HCT116 (cell line): Measurements from ENCODE around the gene ULBP1. TPM values are rescaled to one million over a fixed set of nuclear protein-coding genes. Genes with fewer than 3 reads are reported as not detected.

Experiments used
- ATAC-seq: fragments of 200-7000 bp; cut with Tn5 transposase; 2 replicates; pipeline ENCODE4 v1.9.1; 2020; ENCODE audit warnings: mild to moderate bottlenecking, moderate library complexity
- BruUV-seq: library from RNA; stranded (reverse); fragments of 400-500 nt; replicated peaks from 2 replicates; lab custom pipeline; 2021; lab: Mats Ljungman, UMichigan
- CTCF ChIA-PET: fragments of 300-600 bp; sonication (Branson Sonifier 250); formaldehyde crosslinking; loops from one replicate; lab custom pipeline; 2021; ENCODE audit warnings: antibody characterized with exemption; lab: Charles Lee
- POLR2A ChIA-PET: fragments of 300-600, 350-600 bp; sonication (Branson Sonifier 250); formaldehyde crosslinking; loops from one replicate; lab custom pipeline; 2021; ENCODE audit warnings: antibody characterized with exemption; lab: Charles Lee
- RAD21 ChIA-PET, 2 experiments: fragments of 300-600 bp; sonication (Branson Sonifier 250); formaldehyde crosslinking; loops; one replicate each; lab custom pipeline; 2023; ENCODE audit warnings: low total read pairs in 2 of 2; ENCODE audit not compliant: uncharacterized antibody in 2 of 2, unreplicated experiment in 2 of 2, low non-redundant PET in 1 of 2; lab: Charles Lee
- DNase-seq: peaks from one replicate; pipeline ENCODE4 v3.0.0-alpha.2; 2010; ENCODE audit warnings: low read depth, low spot score
- H2AFZ ChIP-seq: fragments of 200-600 bp; shearing (Covaris generic), sonication (generic); 2 replicates; pipeline ENCODE4 v1.6.1; 2017; ENCODE audit warnings: low read depth, mixed run types, mixed read lengths, antibody characterized with exemption, low read length; ENCODE audit not compliant: poor library complexity, severe bottlenecking
- H3K27ac ChIP-seq: 2 replicates; pipeline ENCODE4 v1.5.1; 2012; ENCODE audit warnings: low read depth, low read length
- H3K27me3 ChIP-seq: fragments of 200-600 bp; sonication (generic); 2 replicates; pipeline ENCODE4 v1.6.1; 2016; ENCODE audit warnings: mixed run types, low read length, mixed read lengths; ENCODE audit not compliant: insufficient read depth
- H3K36me3 ChIP-seq, 2 experiments: fragments of 200-500 bp in 1 of 2; fragments of 200-600 bp in 1 of 2; sonication (Bioruptor generic) in 1 of 2; sonication (generic) in 1 of 2; 2 replicates each; pipeline versions ENCODE4 v1.5.1 to v1.6.1; 2014 to 2016; ENCODE audit warnings: low read length in 2 of 2, inconsistent platforms in 1 of 2, mixed read lengths in 1 of 2, mixed run types in 1 of 2; ENCODE audit not compliant: insufficient read depth in 2 of 2, control insufficient read depth in 1 of 2
- H3K4me1 ChIP-seq, 2 experiments: fragments of 200-600 bp in 1 of 2; sonication (generic) in 1 of 2; 2 replicates each; pipeline versions ENCODE4 v1.5.1 to v1.6.1; 2012 to 2017; ENCODE audit warnings: low read length in 2 of 2, inconsistent platforms in 1 of 2, mild to moderate bottlenecking in 1 of 2, mixed read lengths in 1 of 2, mixed run types in 1 of 2, moderate library complexity in 1 of 2; ENCODE audit not compliant: insufficient read depth in 2 of 2, control insufficient read depth in 1 of 2
- H3K4me2 ChIP-seq: fragments of 200-600 bp; sonication (generic); 2 replicates; pipeline ENCODE4 v1.6.1; 2017; ENCODE audit warnings: mixed run types, low read length, mixed read lengths
- H3K4me3 ChIP-seq, 2 experiments: fragments of 200-600 bp in 1 of 2; sonication (generic) in 1 of 2; replicated peaks in 1 of 2; 2 replicates each; pipeline ENCODE4 v1.5.1; 2011 to 2016; ENCODE audit warnings: low read length in 2 of 2, control low read depth in 1 of 2, low read depth in 1 of 2, mild to moderate bottlenecking in 1 of 2, mixed read lengths in 1 of 2, mixed run types in 1 of 2
- H3K79me2 ChIP-seq: fragments of 200-600 bp; sonication (generic); 2 replicates; pipeline ENCODE4 v1.6.1; 2017; ENCODE audit warnings: mild to moderate bottlenecking, mixed run types, low read length, moderate library complexity, mixed read lengths; ENCODE audit not compliant: insufficient read depth
- H3K9ac ChIP-seq: fragments of 200-600 bp; sonication (generic); 2 replicates; pipeline ENCODE4 v1.6.1; 2016; ENCODE audit warnings: low read length, mixed read lengths
- H3K9me2 ChIP-seq: fragments of 200-600 bp; sonication (generic), shearing (Covaris generic); 2 replicates; pipeline ENCODE4 v1.6.1; 2017; ENCODE audit warnings: mixed run types, mild to moderate bottlenecking, moderate library complexity; ENCODE audit not compliant: insufficient read depth
- H3K9me3 ChIP-seq, 2 experiments: fragments of 200-500 bp in 1 of 2; fragments of 200-600 bp in 1 of 2; sonication (Bioruptor generic) in 1 of 2; sonication (generic) in 1 of 2; 2 replicates each; pipeline ENCODE4 v1.6.1; 2014 to 2017; ENCODE audit warnings: low read length in 2 of 2, mixed read lengths in 2 of 2, inconsistent platforms in 1 of 2, low read depth in 1 of 2, mild to moderate bottlenecking in 1 of 2, mixed run types in 1 of 2, moderate library complexity in 1 of 2; ENCODE audit not compliant: control insufficient read depth in 1 of 2, insufficient read depth in 1 of 2
- H4K20me1 ChIP-seq: fragments of 200-600 bp; sonication (generic), shearing (Covaris generic); 2 replicates; pipeline ENCODE4 v1.6.1; 2017; ENCODE audit warnings: mixed run types, mild to moderate bottlenecking, moderate library complexity; ENCODE audit not compliant: insufficient read depth
- CEBPB ChIP-seq: IDR thresholded peaks from 2 replicates; pipeline ENCODE4 v1.6.1; 2012; ENCODE audit warnings: low read depth
- EZH2phosphoT487 ChIP-seq: fragments of 200-600 bp; IDR thresholded peaks from 2 replicates; pipeline ENCODE4 v1.6.1; 2018; ENCODE audit warnings: antibody characterized with exemption, borderline replicate concordance
- FOSL1 ChIP-seq: IDR thresholded peaks from 2 replicates; pipeline ENCODE4 v1.6.1; 2012; ENCODE audit warnings: low read depth
- POLR2AphosphoS5 ChIP-seq: IDR thresholded peaks from 2 replicates; pipeline ENCODE4 v1.6.1; 2011; ENCODE audit warnings: mild to moderate bottlenecking, low read depth, low read length, moderate library complexity
- RAD21 ChIP-seq: IDR thresholded peaks from 2 replicates; pipeline ENCODE4 v1.6.1; 2012; ENCODE audit warnings: low read depth, mild to moderate bottlenecking
- SIN3A ChIP-seq: IDR thresholded peaks from 2 replicates; pipeline ENCODE4 v1.6.1; 2012; ENCODE audit warnings: low read depth
- SRF ChIP-seq: IDR thresholded peaks from 2 replicates; pipeline ENCODE4 v1.6.1; 2012; ENCODE audit warnings: low read depth
- YY1 ChIP-seq: IDR thresholded peaks from 2 replicates; pipeline ENCODE4 v1.6.1; 2011; ENCODE audit warnings: low read length, low read depth, moderate library complexity, mild to moderate bottlenecking; ENCODE audit not compliant: insufficient replicate concordance; ENCODE audit errors: extremely low read depth
- intact Hi-C: fragments of 100-400 bp; cut with micrococcal nuclease; formaldehyde crosslinking; loops from 2 replicates; pipeline ENCODE4 v1.10.0; 2022
- total RNA-seq: library from RNA; stranded (reverse); gene quantifications from one replicate; pipeline ENCODE4 v1.2.1, GENCODE V29; 2021; ENCODE audit not compliant: unreplicated experiment
- TF ChIP-seq, protein P1 (sequence below): IDR thresholded peaks from 2 replicates; pipeline ENCODE4 v1.6.1; 2012
- TF ChIP-seq, protein P2 (sequence below): IDR thresholded peaks from 2 replicates; pipeline ENCODE4 v1.6.1; 2012; ENCODE audit warnings: low read depth

ULBP1 gene
- total RNA-seq, 1 experiment from 2014 or later: 12.4 TPM

DNA sequence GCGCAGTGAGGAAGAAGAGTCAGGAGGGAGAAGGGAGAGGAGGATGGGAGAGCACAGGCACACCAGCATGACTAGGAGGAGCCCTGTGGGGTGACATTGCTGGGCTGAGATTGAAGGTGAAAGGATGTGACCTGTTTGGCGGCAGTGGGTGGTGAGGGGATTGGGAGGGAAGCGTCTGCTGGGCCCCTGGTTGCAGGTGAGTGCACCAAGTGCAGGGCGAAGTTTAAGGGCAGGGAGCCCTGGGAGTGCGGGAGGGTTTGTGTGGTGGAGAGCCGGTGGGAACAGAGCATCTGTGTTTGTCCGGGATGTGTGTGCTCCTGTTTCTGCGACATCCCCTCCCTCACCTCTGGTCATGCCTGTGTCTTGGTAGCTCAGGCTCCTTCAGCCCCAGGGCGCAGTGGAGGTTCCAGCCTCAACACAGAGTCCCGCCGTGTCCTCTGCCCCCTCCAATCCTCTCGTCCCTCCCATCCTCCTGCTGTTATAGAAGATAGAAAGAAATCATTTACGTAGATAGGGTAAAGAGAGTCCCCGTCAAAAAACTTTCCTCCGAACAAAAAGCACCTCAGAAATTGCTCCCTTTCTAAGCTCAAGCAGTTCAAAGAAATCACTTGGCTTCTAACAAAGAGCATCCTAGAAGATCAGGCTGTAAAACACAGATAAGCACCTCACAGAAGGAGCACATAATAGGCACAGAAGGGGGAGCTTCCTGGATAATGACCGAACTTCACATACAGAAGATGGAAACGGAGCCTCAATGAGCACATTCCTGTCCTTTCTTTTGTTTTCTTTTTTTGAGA is 25.0 kb downstream of the ULBP1 start:
- TF ChIP-seq RAD21: no peak
- no peak for TF ChIP-seq FOSL1
- no peak for TF ChIP-seq CEBPB
- TF ChIP-seq, protein P1, sequence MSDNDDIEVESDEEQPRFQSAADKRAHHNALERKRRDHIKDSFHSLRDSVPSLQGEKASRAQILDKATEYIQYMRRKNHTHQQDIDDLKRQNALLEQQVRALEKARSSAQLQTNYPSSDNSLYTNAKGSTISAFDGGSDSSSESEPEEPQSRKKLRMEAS: no peak
- no peak for TF ChIP-seq SIN3A

DNA sequence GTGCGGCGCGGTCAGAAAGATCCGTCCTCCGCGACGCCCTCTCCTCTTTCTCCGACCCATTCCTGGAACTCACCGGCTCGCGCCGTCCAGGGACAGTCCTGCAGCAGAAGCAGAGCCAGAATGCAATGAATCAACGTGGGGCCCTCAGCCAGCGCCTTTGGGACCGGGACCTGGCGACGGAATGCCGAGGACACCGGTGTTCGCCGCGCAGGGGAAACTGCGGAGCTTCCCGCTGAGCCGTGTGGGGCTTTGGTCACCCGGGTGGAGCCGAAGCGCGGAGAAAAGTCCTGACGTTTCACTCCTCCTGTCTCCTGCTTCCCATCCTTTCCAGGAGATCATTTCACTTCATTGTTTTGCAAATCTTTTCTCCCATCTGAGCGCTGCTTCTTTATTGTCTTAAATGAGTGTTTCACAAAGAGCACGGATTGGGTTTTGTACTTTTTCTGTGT is 26.5 kb downstream of the ULBP1 start:
- Histone ChIP-seq H3K9me3 (no peaks in the 10 kb centered on the region), H3K9me2 (no peaks in the 10 kb centered on the region), H3K36me3 (no peaks in the 10 kb centered on the region), H3K27ac (no peak overlapping the region), H3K4me2 (no peak overlapping the region), H4K20me1 (no peaks in the 10 kb centered on the region), H3K4me3 (no peak overlapping the region), H2AFZ (no peak overlapping the region), H3K4me1 (no peaks in the 10 kb centered on the region), H3K27me3 (peaks cover 25% of the 10 kb centered on the region), H3K79me2 (no peaks in the 10 kb centered on the region), H3K9ac (no peak overlapping the region)
- no peak for ATAC-seq
- DNase-seq: no peak
- ChIA-PET CTCF (no interaction called here), POLR2A (no interaction called here), RAD21 (no interaction called here)
- BruUV-seq: no TSS peak
- intact Hi-C loops: no loop called here
- TF ChIP-seq FOSL1 (no peak), SRF (no peak), POLR2AphosphoS5 (no peak), YY1 (no peak), SIN3A (no peak), EZH2phosphoT487 (no peak)
- TF ChIP-seq, protein P2, sequence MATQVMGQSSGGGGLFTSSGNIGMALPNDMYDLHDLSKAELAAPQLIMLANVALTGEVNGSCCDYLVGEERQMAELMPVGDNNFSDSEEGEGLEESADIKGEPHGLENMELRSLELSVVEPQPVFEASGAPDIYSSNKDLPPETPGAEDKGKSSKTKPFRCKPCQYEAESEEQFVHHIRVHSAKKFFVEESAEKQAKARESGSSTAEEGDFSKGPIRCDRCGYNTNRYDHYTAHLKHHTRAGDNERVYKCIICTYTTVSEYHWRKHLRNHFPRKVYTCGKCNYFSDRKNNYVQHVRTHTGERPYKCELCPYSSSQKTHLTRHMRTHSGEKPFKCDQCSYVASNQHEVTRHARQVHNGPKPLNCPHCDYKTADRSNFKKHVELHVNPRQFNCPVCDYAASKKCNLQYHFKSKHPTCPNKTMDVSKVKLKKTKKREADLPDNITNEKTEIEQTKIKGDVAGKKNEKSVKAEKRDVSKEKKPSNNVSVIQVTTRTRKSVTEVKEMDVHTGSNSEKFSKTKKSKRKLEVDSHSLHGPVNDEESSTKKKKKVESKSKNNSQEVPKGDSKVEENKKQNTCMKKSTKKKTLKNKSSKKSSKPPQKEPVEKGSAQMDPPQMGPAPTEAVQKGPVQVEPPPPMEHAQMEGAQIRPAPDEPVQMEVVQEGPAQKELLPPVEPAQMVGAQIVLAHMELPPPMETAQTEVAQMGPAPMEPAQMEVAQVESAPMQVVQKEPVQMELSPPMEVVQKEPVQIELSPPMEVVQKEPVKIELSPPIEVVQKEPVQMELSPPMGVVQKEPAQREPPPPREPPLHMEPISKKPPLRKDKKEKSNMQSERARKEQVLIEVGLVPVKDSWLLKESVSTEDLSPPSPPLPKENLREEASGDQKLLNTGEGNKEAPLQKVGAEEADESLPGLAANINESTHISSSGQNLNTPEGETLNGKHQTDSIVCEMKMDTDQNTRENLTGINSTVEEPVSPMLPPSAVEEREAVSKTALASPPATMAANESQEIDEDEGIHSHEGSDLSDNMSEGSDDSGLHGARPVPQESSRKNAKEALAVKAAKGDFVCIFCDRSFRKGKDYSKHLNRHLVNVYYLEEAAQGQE: no peak

More for the DNA sequence above, 25.0 kb downstream of the ULBP1 start:
- Histone ChIP-seq H3K9ac (no peak overlapping the region), H3K27me3 (peaks cover 25% of the 10 kb centered on the region), H4K20me1 (no peaks in the 10 kb centered on the region), H3K36me3 (no peaks in the 10 kb centered on the region), H3K4me3 (no peak overlapping the region), H3K27ac (no peak overlapping the region), H3K4me1 (no peaks in the 10 kb centered on the region), H2AFZ (no peak overlapping the region), H3K79me2 (no peaks in the 10 kb centered on the region), H3K4me2 (no peak overlapping the region), H3K9me3 (no peaks in the 10 kb centered on the region), H3K9me2 (no peaks in the 10 kb centered on the region)
- no TSS peak for BruUV-seq
- ChIA-PET RAD21 (no interaction called here), POLR2A (no interaction called here), CTCF (no interaction called here)
- DNase-seq: no peak
- intact Hi-C loops: no loop called here
- no peak for ATAC-seq
